Measurements from ENCODE around the gene KCNE2. TPM values are rescaled to one million over a fixed set of nuclear protein-coding genes. Genes with fewer than 3 reads are reported as not detected.

The KCNE2 gene
- total and polyA plus RNA-seq, 2 of the 8 experiments (the other 6 are each of a cell fraction or from before 2014, with no cell fraction given): 0.09 to 0.37 TPM

- TF ChIP-seq SP4 (IDR thresholded peaks at IDR 0.05; ENCODE audit: low read length) (no peak), TBP (IDR thresholded peaks at IDR 0.05; ENCODE audit: low read depth, low read length) (no peak), RFX5 (IDR thresholded peaks at IDR 0.05; ENCODE audit: borderline replicate concordance, low read depth, low read length) (no peak), POLR2A (IDR thresholded peaks at IDR 0.05; ENCODE audit: control extremely low read depth in 1 of 2, low read depth in 2 of 2, low read length in 2 of 2) (no peak), FOSL1 (IDR thresholded peaks at IDR 0.05; ENCODE audit: insufficient read depth, low read depth, low read length) (no peak)
Measured at GRCh38 chr21:34351786-34352241, 12.0 kb upstream of the KCNE2 start (continued).

Data from H1 (cell line).